Erythroblast (primary cell): ENCODE measurements around the gene BIRC6.
A peak's percentile ranks its signal among the peaks of the same experiment; 100 is the strongest.
"Not testable (repeated sequence)": the region's sequence is repeated elsewhere in the genome, so short reads cannot be mapped to it uniquely, and the experiment has no call there.

Experiments
- DNase-seq, 2 experiments: peaks; one replicate each; lab custom pipeline; 2025; lab: John Stamatoyannopoulos, UW
- GATA1 ChIP-seq: IDR thresholded peaks from 2 replicates; pipeline ENCODE4 v1.6.1; 2011; ENCODE audit warnings: low read depth, mild to moderate bottlenecking, control low read depth, low read length, moderate library complexity
- POLR2A ChIP-seq: IDR thresholded peaks from 2 replicates; pipeline ENCODE4 v1.6.1; 2011; ENCODE audit warnings: mild to moderate bottlenecking, low read length

BIRC6 gene

DNA sequence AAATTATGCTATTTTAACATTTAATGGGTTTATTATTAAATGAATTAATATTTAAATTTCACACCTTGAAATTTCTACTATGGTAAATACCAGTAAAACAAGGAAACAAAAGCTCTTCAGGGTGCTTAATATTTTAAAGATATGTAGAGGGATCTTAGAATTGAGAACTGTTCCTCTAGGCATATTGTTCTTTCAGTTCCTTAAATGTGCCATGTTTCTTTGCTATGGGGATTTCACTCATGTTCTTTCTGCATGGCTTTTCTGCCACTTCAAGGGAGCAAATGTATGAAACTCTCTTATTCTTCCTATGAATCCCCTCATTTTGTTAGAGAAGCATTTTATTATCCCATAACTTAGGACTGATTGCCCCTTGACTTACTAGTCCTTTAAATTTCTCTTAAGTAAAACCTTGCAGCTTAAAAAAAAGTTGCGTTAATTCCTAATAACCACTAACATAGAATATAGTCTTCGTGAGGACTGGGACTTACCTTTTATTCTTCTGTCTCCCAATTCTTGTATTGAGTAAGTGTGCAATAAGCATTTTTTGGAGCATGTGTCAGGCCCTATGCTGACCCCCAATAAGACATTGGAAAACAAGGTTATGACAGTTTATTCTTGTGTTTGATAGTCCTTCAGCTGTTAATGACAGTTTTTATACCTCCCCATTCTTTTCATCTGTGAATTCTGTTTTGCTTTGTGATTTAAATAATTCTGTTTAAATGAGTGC is 95.7 kb downstream of the BIRC6 start:
- no peak for DNase-seq
- TF ChIP-seq POLR2A (no peak), GATA1 (no peak)

DNA sequence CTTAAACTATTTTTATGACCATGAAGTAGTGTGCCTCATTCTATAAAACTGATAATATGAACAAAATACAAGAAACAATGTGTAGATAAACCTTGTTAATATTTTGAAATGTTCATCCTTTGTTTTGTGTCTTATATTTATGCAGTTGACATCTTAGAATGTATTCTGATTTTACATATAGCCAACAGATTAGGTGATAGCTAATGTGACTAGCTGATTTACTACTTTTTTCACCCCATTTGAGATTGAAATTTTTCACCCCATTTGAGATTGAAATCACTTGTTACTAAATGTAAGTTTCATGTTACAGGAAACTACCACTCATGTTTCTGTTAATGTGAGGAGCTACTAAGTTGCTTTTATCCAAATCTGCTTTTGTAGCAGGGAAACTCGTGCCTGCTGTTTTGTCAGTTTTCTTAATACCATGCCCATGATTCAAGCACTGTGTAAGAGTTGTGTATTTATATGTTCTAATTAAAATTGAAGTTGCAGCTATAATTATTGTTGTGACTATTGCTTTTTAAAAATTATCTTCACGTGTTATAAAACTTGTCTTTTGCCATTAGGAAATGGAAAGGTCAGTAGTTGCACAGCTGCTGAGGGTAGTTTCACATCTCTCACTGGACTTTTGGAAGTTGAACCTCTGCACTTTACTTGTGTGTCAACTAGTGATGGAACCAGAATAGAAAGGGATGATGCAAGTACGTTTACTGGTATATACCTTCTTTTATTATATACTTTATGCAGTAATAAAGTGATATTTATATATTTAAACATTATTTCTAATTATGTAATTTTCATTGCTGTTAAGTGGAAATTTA is 96.6 kb downstream of the BIRC6 start:
- TF ChIP-seq POLR2A (no peak), GATA1 (no peak)
- no peak for DNase-seq

- DNase-seq = no peak
- no peak for TF ChIP-seq GATA1
- no peak for TF ChIP-seq POLR2A
Measured at GRCh38 chr2:32455816-32456215, 99.0 kb downstream of the BIRC6 start.

- DNase-seq = no peak
- TF ChIP-seq GATA1 = no peak
- TF ChIP-seq POLR2A = no peak
Measured at GRCh38 chr2:32456808-32457207, 100.0 kb downstream of the BIRC6 start.

DNA sequence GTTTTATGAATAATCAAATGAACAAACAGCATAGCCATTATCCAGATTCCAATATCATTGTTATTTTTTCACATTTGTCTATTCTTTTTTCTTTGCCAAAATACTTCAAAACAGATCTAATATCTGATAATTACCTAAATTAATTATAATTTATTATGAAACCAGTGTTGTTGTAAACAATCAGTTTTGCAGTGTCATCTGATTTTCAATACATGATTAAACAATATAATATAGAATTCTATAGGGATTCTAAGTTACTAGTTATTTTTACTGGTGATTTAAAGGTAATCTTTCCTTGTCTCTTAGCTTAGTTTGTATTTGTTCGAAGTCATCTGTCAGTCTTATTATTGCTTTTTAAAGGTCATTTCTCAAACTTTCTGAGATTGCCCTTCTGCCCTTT is 101.0 kb downstream of the BIRC6 start:
- no peak for DNase-seq
- TF ChIP-seq GATA1 (no peak), POLR2A (no peak)

- DNase-seq = not testable (repeated sequence)
Measured at GRCh38 chr2:32460861-32461260, 104.0 kb downstream of the BIRC6 start.

DNA sequence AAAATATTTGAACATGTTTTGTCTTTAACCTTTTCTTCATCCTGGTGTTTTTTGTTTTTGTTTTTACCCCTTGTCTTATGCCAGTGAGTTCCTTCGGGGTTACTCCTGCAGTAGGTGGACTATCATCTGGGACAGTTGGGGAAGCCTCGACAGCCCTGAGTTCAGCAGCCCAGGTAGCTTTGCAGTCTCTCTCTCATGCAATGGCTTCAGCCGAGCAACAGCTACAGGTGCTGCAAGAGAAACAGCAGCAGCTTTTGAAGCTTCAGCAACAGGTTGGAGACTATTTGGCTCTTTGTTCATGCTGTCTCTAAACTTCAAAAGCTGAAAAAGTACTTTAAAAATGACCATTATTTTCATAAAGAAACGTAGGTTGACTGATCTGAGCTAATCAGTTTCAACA is 106.3 kb downstream of the BIRC6 start:
- no peak for DNase-seq
- TF ChIP-seq POLR2A (no peak), GATA1 (no peak)

- no peak for TF ChIP-seq POLR2A
- TF ChIP-seq GATA1 = no peak
Measured at GRCh38 chr2:32464431-32464830, 107.6 kb downstream of the BIRC6 start.

GRCh38 chr2:32472605-32473004 is 115.8 kb downstream of the BIRC6 start:
- TF ChIP-seq POLR2A = no peak
- no peak for TF ChIP-seq GATA1

More at GRCh38 chr2:32464431-32464830, 107.6 kb downstream of the BIRC6 start:
- DNase-seq = no peak

GRCh38 chr2:32474381-32474780 is 117.6 kb downstream of the BIRC6 start:
- no peak for TF ChIP-seq GATA1
- no peak for TF ChIP-seq POLR2A
- no peak for DNase-seq

More at GRCh38 chr2:32472605-32473004, 115.8 kb downstream of the BIRC6 start:
- DNase-seq = no peak

DNA sequence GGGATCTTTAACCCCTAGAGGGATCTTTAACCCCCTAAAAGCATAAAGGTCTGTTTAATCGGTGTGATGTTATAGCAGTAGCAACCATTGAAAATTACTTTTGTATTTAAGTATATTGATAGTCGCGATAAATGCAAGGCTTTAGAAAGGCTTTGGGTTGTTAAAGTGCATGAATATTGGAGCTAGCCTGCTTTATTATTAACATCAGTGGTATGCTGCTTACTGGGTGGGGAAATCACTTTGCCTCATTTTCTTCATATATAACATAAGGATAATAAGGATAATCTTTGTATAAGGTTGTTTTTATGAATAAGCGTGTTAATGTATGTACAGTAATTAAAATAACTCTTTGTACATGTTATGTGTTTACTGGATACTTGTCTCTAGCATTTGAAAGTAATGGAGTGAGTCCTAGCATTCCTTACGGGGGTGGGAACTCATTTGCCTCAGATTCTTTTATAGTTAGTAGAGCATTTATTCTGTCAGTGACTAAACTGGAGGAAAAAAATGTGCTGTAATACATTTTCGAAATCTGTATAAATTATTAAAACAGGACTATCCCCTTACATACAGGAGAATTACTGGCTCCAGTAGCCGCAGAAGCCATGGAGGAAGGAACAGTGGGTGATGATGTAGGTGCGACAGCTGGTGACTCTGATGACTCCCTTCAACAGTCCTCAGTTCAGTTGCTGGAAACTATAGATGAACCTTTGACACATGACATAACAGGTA is 122.2 kb downstream of the BIRC6 start:
- TF ChIP-seq POLR2A = no peak
- TF ChIP-seq GATA1 = no peak
- no peak for DNase-seq

DNA sequence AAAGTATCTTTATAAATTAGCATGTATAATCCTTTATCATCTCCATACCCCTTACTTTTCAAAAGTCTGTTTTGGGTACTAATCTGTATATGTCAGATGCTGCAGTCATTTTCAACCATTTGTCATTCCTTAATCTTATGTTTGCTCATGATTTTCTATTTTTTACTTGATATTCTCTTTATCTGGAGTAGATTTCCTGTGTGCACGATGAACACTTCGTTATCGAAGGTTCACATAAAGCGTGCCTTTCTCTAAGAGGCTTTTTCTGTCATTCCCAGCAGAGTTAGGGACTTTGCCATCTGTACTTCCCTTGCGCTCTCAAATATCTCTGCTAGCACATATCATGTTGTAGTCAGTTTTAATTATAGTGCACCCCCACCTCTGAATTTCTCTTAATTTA is 123.2 kb downstream of the BIRC6 start:
- TF ChIP-seq GATA1 (no peak), POLR2A (no peak)
- peak; percentile 27 to 78 for DNase-seq

- DNase-seq = no peak
- TF ChIP-seq GATA1 (no peak), POLR2A (no peak)
Measured at GRCh38 chr2:32482471-32482870, 125.6 kb downstream of the BIRC6 start.

DNA sequence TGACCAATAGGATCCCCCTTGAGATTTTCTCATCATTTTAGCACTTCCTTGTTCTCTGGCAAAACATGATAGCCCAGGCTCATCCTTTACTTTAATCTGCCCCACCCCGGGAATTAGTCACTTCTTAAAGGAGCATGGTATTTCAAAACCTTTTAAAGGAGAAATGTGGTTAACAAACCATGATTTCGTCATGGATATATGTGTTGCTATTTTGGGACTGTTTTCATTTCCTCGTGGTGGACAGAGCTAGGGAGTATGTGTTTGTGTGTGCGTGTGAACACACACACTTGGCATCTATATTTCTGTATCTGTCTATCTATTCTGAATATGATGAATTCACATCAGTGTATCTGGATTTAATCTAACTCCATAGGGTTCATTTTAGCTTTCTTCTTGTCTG is 128.1 kb downstream of the BIRC6 start:
- no peak for TF ChIP-seq POLR2A
- no peak for TF ChIP-seq GATA1
- DNase-seq = peak in 1 of 2 experiments; percentile 36
